SK-N-SH (cell line): ENCODE results near the gene RARB. TPM values are rescaled to one million over a fixed set of nuclear protein-coding genes. Genes with fewer than 3 reads are reported as not detected.

Source experiments
- CTCF ChIA-PET: fragments of 300-600, 350-600 bp; formaldehyde crosslinking; extraction: SDS; loops from one replicate; lab custom pipeline; 2021; lab: Yijun Ruan, JAX
- POLR2A ChIA-PET: fragments of 350-600 bp; sonication (Branson Sonifier 250); formaldehyde crosslinking; extraction: SDS; loops from one replicate; lab custom pipeline; 2020; ENCODE audit warnings: antibody characterized with exemption, inconsistent platforms; lab: Yijun Ruan, JAX
- DNase-seq: peaks from one replicate; pipeline ENCODE4 v3.0.0; 2012
- H2AFZ ChIP-seq: fragments of 200-600 bp; sonication (generic); 2 replicates; pipeline ENCODE4 v1.8.1; 2016; ENCODE audit warnings: antibody characterized with exemption, mild to moderate bottlenecking, low read depth
- H3F3A ChIP-seq: fragments of 200-600 bp; sonication (generic); replicated peaks from 2 replicates; pipeline ENCODE3; 2016; ENCODE audit warnings: antibody characterized with exemption, mild to moderate bottlenecking; ENCODE audit not compliant: insufficient read depth
- H3K27ac ChIP-seq, 2 experiments: fragments of 200-500 bp in 1 of 2; fragments of 200-600 bp in 1 of 2; sonication (Bioruptor generic) in 1 of 2; sonication (generic), shearing (Covaris generic) in 1 of 2; 2 replicates each; pipeline versions ENCODE4 v1.5.1 to v1.6.1; 2014 to 2016; ENCODE audit warnings: low read depth in 2 of 2, inconsistent platforms in 1 of 2, low read length in 1 of 2, mild to moderate bottlenecking in 1 of 2, mixed read lengths in 1 of 2
- H3K27me3 ChIP-seq: fragments of 200-600 bp; sonication (generic), shearing (Covaris generic); 2 replicates; pipeline ENCODE4 v1.6.1; 2016; ENCODE audit warnings: mixed run types; ENCODE audit not compliant: insufficient read depth
- H3K36me3 ChIP-seq, 2 experiments: fragments of 200-500 bp in 1 of 2; fragments of 200-600 bp in 1 of 2; sonication (Bioruptor generic) in 1 of 2; sonication (generic) in 1 of 2; replicated peaks in 1 of 2; 2 replicates each; pipeline versions ENCODE3 to v1.5.1; 2014 to 2016; ENCODE audit warnings: low read length in 1 of 2, mild to moderate bottlenecking in 1 of 2; ENCODE audit not compliant: insufficient read depth in 2 of 2, control insufficient read depth in 1 of 2
- H3K4me1 ChIP-seq, 2 experiments: fragments of 200-500 bp in 1 of 2; fragments of 200-600 bp in 1 of 2; sonication (Bioruptor generic) in 1 of 2; sonication (generic), shearing (Covaris generic) in 1 of 2; 2 replicates each; pipeline versions ENCODE4 v1.5.1 to v1.6.1; 2014 to 2016; ENCODE audit warnings: low read depth in 1 of 2, low read length in 1 of 2, mixed run types in 1 of 2; ENCODE audit not compliant: insufficient read depth in 2 of 2, control insufficient read depth in 1 of 2
- H3K4me2 ChIP-seq: fragments of 200-600 bp; sonication (generic), shearing (Covaris generic); 2 replicates; pipeline ENCODE4 v1.6.1; 2017; ENCODE audit warnings: mixed run types
- H3K4me3 ChIP-seq, 2 experiments: fragments of 200-500 bp in 1 of 2; fragments of 200-600 bp in 1 of 2; sonication (Bioruptor generic) in 1 of 2; sonication (generic), shearing (Covaris generic) in 1 of 2; 2 replicates each; pipeline versions ENCODE4 v1.5.1 to v1.8.1; 2014 to 2016; ENCODE audit warnings: low read depth in 2 of 2, inconsistent platforms in 1 of 2, low read length in 1 of 2, mild to moderate bottlenecking in 1 of 2, mixed read lengths in 1 of 2, moderate library complexity in 1 of 2
- H3K79me2 ChIP-seq: fragments of 200-600 bp; sonication (generic); 2 replicates; pipeline ENCODE4 v1.8.1; 2017; ENCODE audit warnings: mild to moderate bottlenecking; ENCODE audit not compliant: insufficient read depth
- H3K9ac ChIP-seq: fragments of 200-600 bp; sonication (generic); 2 replicates; pipeline ENCODE4 v1.6.1; 2017; ENCODE audit warnings: mixed run types
- H3K9me2 ChIP-seq: fragments of 200-600 bp; sonication (generic); 2 replicates; pipeline ENCODE4 v1.6.1; 2017; ENCODE audit warnings: mixed run types
- H3K9me3 ChIP-seq: fragments of 200-600 bp; sonication (generic); 2 replicates; pipeline ENCODE4 v1.6.1; 2017; ENCODE audit warnings: mixed run types, mild to moderate bottlenecking, moderate library complexity
- H4K20me1 ChIP-seq: fragments of 200-600 bp; sonication (generic); 2 replicates; pipeline ENCODE4 v1.6.1; 2017; ENCODE audit warnings: mild to moderate bottlenecking, mixed run types; ENCODE audit not compliant: insufficient read depth
- CHD2 ChIP-seq: fragments of 150-350 bp; IDR thresholded peaks from 2 replicates; pipeline ENCODE4 v1.6.1; 2018; ENCODE audit warnings: low read length; ENCODE audit not compliant: partially characterized antibody
- CTCF ChIP-seq: fragments of 200-600 bp; sonication (generic); IDR thresholded peaks from 2 replicates; pipeline ENCODE4 v1.6.1; 2017; ENCODE audit warnings: antibody characterized with exemption, mild to moderate bottlenecking, moderate library complexity
- EP300 ChIP-seq, 2 experiments: IDR thresholded peaks; 2 replicates each; pipeline versions ENCODE4 v1.4.0 to v1.6.1; 2012; ENCODE audit warnings: borderline replicate concordance in 1 of 2, low read depth in 1 of 2, low read length in 1 of 2
- FOSL2 ChIP-seq: IDR thresholded peaks from 2 replicates; pipeline ENCODE4 v1.4.0; 2012; ENCODE audit warnings: low read depth, mild to moderate bottlenecking, moderate library complexity, borderline replicate concordance
- FOXJ3 ChIP-seq: sonication (generic); formaldehyde crosslinking; IDR thresholded peaks from 2 replicates; pipeline ENCODE4 v1.5.1; 2020; ENCODE audit warnings: mild to moderate bottlenecking, missing genetic modification reagents
- FOXM1 ChIP-seq: IDR thresholded peaks from 2 replicates; pipeline ENCODE4 v1.4.0; 2012; ENCODE audit warnings: low read depth, mild to moderate bottlenecking
- GABPA ChIP-seq: IDR thresholded peaks from 2 replicates; pipeline ENCODE4 v1.4.0; 2012; ENCODE audit warnings: low read depth, mild to moderate bottlenecking
- IRF3 ChIP-seq: fragments of 150-350 bp; IDR thresholded peaks from 2 replicates; pipeline ENCODE4 v1.6.1; 2016; ENCODE audit warnings: mild to moderate bottlenecking, low read depth, low read length
- JUND ChIP-seq: IDR thresholded peaks from 2 replicates; pipeline ENCODE4 v1.4.0; 2012
- MAX ChIP-seq: IDR thresholded peaks from 2 replicates; pipeline ENCODE4 v1.4.0; 2012; ENCODE audit warnings: low read depth
- MXI1 ChIP-seq: IDR thresholded peaks from 2 replicates; pipeline ENCODE4 v1.6.1; 2012; ENCODE audit warnings: mild to moderate bottlenecking, low read depth, low read length, improper control_type of control experiment
- NFIC ChIP-seq: IDR thresholded peaks from 2 replicates; pipeline ENCODE4 v1.4.0; 2012; ENCODE audit warnings: borderline replicate concordance
- NRF1 ChIP-seq: IDR thresholded peaks from 2 replicates; pipeline ENCODE4 v1.6.1; 2012; ENCODE audit warnings: low read depth, mild to moderate bottlenecking, low read length
- POLR2AphosphoS5 ChIP-seq: IDR thresholded peaks from 2 replicates; pipeline ENCODE4 v1.6.1; 2012; ENCODE audit warnings: low read depth, low read length
- RCOR1 ChIP-seq: fragments of 150-350 bp; IDR thresholded peaks from 2 replicates; pipeline ENCODE4 v1.6.1; 2017; ENCODE audit warnings: antibody characterized with exemption, low read length
- RFX5 ChIP-seq: IDR thresholded peaks from 2 replicates; pipeline ENCODE4 v1.6.1; 2012; ENCODE audit warnings: mild to moderate bottlenecking, improper control_type of control experiment, low read length
- RXRA ChIP-seq: IDR thresholded peaks from 2 replicates; pipeline ENCODE4 v1.4.0; 2012; ENCODE audit warnings: low read depth, mild to moderate bottlenecking, borderline replicate concordance
- SMC3 ChIP-seq: IDR thresholded peaks from 2 replicates; pipeline ENCODE4 v1.6.1; 2012; ENCODE audit warnings: low read depth, low read length, improper control_type of control experiment
- TAF1 ChIP-seq: IDR thresholded peaks from 2 replicates; pipeline ENCODE4 v1.6.1; 2012; ENCODE audit warnings: low read depth, mild to moderate bottlenecking, low read length, moderate library complexity, borderline replicate concordance
- YY1 ChIP-seq: IDR thresholded peaks from 2 replicates; pipeline ENCODE4 v1.4.0; 2012; ENCODE audit warnings: low read depth, mild to moderate bottlenecking
- WGBS: methylation state at CpG from one replicate; pipeline ENCODE4 v1.1.6; 2017; ENCODE audit warnings: low lambda C conversion rate; 5-methylcytosine and 5-hydroxymethylcytosine counted together
- polyA plus RNA-seq, 3 experiments: library from polyadenylated mRNA; depleted of rRNA; stranded (reverse); fragments of >200 nt; gene quantifications; 2 replicates each; pipeline ENCODE4 v1.2.3, GENCODE V29; 2012
- TF ChIP-seq, protein P1 (sequence below): IDR thresholded peaks from 2 replicates; pipeline ENCODE4 v1.4.0; 2012; ENCODE audit warnings: low read depth, borderline replicate concordance
- TF ChIP-seq, protein P2 (sequence below): IDR thresholded peaks from 2 replicates; pipeline ENCODE4 v1.4.0; 2012; ENCODE audit warnings: low read depth, borderline replicate concordance
- TF ChIP-seq, protein P3 (sequence below): fragments of 150-350 bp; IDR thresholded peaks from 2 replicates; pipeline ENCODE4 v1.6.1; 2017; ENCODE audit warnings: antibody characterized with exemption, low read length, low read depth, borderline replicate concordance

The RARB gene
- polyA plus RNA-seq, 1 of the 3 experiments (the other 2 are of a cell fraction) = 10.7 TPM

GRCh38 chr3:25604107-25604805 lies 176.2 kb downstream of the RARB start (continued):
- TF ChIP-seq NRF1 = no peak
- TF ChIP-seq, protein P1, sequence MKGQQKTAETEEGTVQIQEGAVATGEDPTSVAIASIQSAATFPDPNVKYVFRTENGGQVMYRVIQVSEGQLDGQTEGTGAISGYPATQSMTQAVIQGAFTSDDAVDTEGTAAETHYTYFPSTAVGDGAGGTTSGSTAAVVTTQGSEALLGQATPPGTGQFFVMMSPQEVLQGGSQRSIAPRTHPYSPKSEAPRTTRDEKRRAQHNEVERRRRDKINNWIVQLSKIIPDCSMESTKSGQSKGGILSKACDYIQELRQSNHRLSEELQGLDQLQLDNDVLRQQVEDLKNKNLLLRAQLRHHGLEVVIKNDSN = no peak
- TF ChIP-seq MXI1 = no peak
- no peak for TF ChIP-seq IRF3
- no peak for TF ChIP-seq RCOR1
- TF ChIP-seq EP300 (IDR thresholded peaks at IDR 0.05; ENCODE audit: borderline replicate concordance in 1 of 2, low read depth in 1 of 2, low read length in 1 of 2) = no peak

- H3K79me2 ChIP-seq = no peaks in the 10 kb centered on the region; the same call in 1 of the 2 replicates
- TF ChIP-seq TAF1 (no peak), EP300 (IDR thresholded peaks at IDR 0.05; ENCODE audit: borderline replicate concordance in 1 of 2, low read depth in 1 of 2, low read length in 1 of 2) (no peak), NFIC (no peak), FOSL2 (no peak), YY1 (no peak), FOXM1 (no peak), MXI1 (no peak), GABPA (no peak), RCOR1 (no peak), CTCF (no peak), CHD2 (no peak), RXRA (no peak), MAX (no peak), JUND (no peak), SMC3 (no peak), FOXJ3 (CRISPR knock-in tag) (no peak), RFX5 (no peak), POLR2AphosphoS5 (no peak)
- TF ChIP-seq, protein P2, sequence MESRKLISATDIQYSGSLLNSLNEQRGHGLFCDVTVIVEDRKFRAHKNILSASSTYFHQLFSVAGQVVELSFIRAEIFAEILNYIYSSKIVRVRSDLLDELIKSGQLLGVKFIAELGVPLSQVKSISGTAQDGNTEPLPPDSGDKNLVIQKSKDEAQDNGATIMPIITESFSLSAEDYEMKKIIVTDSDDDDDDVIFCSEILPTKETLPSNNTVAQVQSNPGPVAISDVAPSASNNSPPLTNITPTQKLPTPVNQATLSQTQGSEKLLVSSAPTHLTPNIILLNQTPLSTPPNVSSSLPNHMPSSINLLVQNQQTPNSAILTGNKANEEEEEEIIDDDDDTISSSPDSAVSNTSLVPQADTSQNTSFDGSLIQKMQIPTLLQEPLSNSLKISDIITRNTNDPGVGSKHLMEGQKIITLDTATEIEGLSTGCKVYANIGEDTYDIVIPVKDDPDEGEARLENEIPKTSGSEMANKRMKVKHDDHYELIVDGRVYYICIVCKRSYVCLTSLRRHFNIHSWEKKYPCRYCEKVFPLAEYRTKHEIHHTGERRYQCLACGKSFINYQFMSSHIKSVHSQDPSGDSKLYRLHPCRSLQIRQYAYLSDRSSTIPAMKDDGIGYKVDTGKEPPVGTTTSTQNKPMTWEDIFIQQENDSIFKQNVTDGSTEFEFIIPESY = no peak
- TF ChIP-seq, protein P3, sequence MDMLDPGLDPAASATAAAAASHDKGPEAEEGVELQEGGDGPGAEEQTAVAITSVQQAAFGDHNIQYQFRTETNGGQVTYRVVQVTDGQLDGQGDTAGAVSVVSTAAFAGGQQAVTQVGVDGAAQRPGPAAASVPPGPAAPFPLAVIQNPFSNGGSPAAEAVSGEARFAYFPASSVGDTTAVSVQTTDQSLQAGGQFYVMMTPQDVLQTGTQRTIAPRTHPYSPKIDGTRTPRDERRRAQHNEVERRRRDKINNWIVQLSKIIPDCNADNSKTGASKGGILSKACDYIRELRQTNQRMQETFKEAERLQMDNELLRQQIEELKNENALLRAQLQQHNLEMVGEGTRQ = no peak
- H3K36me3 ChIP-seq = peaks cover 89 to 90% of the 10 kb centered on the region in 2 experiments
- no peak overlapping the region for H3K4me2 ChIP-seq
- no peak for DNase-seq
- no peak overlapping the region for H3K9ac ChIP-seq
- H4K20me1 ChIP-seq = no peaks in the 10 kb centered on the region
- H3K9me3 ChIP-seq = no peaks in the 10 kb centered on the region
- POLR2A ChIA-PET = no interaction called here
- H3F3A ChIP-seq = peaks cover 12% of the 10 kb centered on the region
- H3K27me3 ChIP-seq = no peaks in the 10 kb centered on the region
- 97% methylated on average over 1 of the region's 1 CpG for WGBS
- no peaks in the 10 kb centered on the region for H3K9me2 ChIP-seq
- CTCF ChIA-PET = no interaction called here
- no peak overlapping the region for H3K4me3 ChIP-seq
- no peak overlapping the region for H3K27ac ChIP-seq
- H2AFZ ChIP-seq = no peak overlapping the region
- no peaks in the 10 kb centered on the region; a peak in 2 of 4 replicates for H3K4me1 ChIP-seq
Observed at GRCh38 chr3:25610167-25610566, 182.1 kb downstream of the RARB start.
